Fibroblast of the aortic adventitia (primary cell): ENCODE results near the gene ZBTB16. TPM values are rescaled to one million over a fixed set of nuclear protein-coding genes. Genes with fewer than 3 reads are reported as not detected.

Experiments
- DNase-seq: peaks from one replicate; pipeline ENCODE4 v3.0.0-alpha.2; 2010; ENCODE audit warnings: low read depth
- H3K4me3 ChIP-seq: 2 replicates; pipeline ENCODE4 v1.5.1; 2011; ENCODE audit warnings: low read depth, mild to moderate bottlenecking, control low read depth, low read length, moderate library complexity
- CTCF ChIP-seq: IDR thresholded peaks from 2 replicates; pipeline ENCODE4 v1.5.1; 2011; ENCODE audit warnings: mild to moderate bottlenecking, low read length, control low read depth, inconsistent platforms; ENCODE audit not compliant: insufficient read depth
- total RNA-seq: library from RNA; depleted of rRNA; stranded (reverse); fragments of >200 nt; gene quantifications from 2 replicates; pipeline ENCODE4 v1.2.3, GENCODE V29; 2012; ENCODE audit warnings: low replicate concordance

The ZBTB16 gene
- total RNA-seq, 1 donor, result 0.27 TPM

GRCh38 chr11:114064216-114064615 lies 4.7 kb downstream of the ZBTB16 start:
- TF ChIP-seq CTCF, result no peak
- DNase-seq, result no peak
- no peak overlapping the region for H3K4me3 ChIP-seq

GRCh38 chr11:114065094-114065493 lies 5.6 kb downstream of the ZBTB16 start:
- H3K4me3 ChIP-seq, result no peak overlapping the region
- no peak for TF ChIP-seq CTCF
- DNase-seq, result no peak

DNA sequence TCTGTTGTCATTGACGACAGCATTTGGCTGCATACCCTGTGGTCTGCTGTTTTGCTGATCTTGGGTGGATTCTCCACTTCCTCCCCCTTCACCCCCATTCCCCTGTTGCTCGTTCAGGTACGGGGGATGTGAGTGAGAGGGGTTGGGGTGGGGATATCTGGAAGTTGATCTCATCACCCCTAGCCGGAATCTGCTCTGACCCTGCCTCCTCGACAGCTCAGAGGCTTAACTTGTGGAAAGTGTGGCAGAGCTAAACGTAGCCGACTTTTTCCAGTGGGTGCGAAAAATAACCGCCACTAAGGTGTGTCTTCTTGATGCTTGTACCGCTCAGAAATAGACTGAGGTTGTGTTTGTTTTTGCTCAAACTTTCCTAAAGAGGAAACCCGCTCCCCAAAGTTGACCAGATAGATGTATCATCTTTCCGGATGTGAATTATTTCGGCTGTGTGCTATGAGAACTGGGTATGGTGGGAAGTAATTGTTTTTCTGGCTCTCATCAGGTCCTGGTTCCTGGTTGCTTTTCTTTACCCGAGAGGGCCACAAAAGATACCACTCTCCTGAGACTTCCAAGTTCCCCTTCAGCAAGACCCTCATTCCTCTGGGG lies 6.6 kb downstream of the ZBTB16 start:
- TF ChIP-seq CTCF, result no peak
- no peak overlapping the region for H3K4me3 ChIP-seq

GRCh38 chr11:114068327-114068726 lies 8.8 kb downstream of the ZBTB16 start:
- no peak for TF ChIP-seq CTCF
- DNase-seq, result no peak

More for the DNA sequence above, 6.6 kb downstream of the ZBTB16 start:
- no peak for DNase-seq

DNA sequence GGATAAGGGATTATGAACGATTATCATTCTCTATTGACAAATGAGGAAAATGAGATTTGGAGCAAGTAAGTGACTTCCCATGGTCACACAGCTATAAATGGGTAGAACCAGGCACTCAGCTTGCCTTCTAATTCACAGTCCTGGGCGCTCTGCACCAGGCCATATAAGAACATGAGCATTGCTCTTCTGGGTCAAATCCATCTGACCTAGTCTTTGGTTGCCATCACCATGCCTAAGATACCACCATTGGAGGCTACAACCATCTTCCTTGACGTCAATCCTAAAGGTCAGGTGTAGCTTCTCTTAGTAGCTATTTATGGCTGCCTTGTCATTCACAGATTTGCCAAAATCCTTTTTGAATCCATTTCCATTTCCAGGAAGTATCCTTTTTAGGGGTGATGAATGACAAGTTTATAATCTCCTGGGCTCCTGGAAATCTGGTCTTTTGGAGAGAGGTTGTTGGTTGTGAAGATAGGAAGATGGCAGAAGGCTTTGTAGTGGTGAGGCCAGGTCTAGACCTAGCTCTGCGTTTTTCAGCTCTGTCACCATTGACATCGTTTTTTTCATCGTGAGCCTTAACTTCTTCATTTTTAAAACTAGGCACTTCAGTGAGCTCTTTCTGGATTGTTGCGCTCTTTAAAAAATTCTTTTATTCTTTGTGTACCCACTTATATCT lies 11.1 kb downstream of the ZBTB16 start:
- no peak for TF ChIP-seq CTCF
- DNase-seq, result no peak
- H3K4me3 ChIP-seq, result no peak overlapping the region

More at GRCh38 chr11:114068327-114068726, 8.8 kb downstream of the ZBTB16 start:
- H3K4me3 ChIP-seq, result no peak overlapping the region

GRCh38 chr11:114073007-114073827 lies 13.7 kb downstream of the ZBTB16 start:
- no peak for DNase-seq
- TF ChIP-seq CTCF, result no peak
- no peak overlapping the region for H3K4me3 ChIP-seq
